ENCODE measurements around the gene TBC1D25.

Gene TBC1D25

GRCh38 chrX:48560056-48560455 is 20.5 kb downstream of the TBC1D25 start:
- no peak for DNase-seq (ENCODE audit: low spot score)

DNA sequence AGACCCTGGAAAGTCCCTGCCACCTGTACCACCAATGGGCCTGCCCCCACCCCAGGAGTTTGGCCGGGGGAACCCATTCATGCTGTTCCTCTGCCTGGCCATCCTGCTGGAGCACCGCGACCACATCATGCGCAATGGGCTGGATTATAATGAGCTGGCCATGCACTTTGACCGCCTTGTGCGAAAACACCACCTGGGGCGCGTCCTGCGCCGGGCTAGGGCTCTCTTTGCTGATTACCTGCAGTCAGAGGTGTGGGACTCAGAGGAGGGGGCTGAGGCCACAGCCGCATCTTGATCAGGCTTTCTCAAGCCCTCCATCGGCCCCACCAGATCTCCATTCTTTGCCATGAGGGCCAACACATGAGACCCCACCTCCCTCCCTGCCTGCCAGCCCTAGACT is 21.2 kb downstream of the TBC1D25 start:
- DNase-seq (ENCODE audit: low spot score): no peak

DNA sequence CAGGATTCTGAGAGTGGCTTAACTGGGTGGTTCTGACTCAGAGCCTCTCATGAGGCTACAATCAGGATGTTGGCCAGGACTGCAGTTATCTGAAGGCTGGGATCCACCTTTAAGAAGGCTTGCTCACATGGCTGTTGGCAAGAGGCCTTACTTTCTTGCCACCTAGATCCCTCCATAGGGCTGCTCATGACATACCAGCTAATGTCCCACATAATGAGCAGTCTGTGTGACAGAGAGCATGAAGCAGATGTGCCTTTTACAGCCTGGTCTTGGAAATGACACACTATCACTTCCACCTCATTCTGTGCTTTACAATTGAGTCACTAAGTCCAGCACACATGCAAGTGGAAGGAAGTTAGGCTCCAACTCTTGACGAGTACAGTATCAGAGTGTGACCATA is 30.4 kb downstream of the TBC1D25 start:
- peak; percentile 89 for DNase-seq (ENCODE audit: low spot score)

- DNase-seq (ENCODE audit: low spot score): peak; percentile 75
These were observed 34.3 kb downstream of the TBC1D25 start for GRCh38 chrX:48573690-48574269.

- DNase-seq (ENCODE audit: low spot score): peak; percentile 56
These were observed 35.1 kb downstream of the TBC1D25 start, which contains the start of gene RBM3 for GRCh38 chrX:48574270-48575266. TSS of gene RBM3 (plus strand) at chrX:48574484. CDS start at chrX:48575181, 697 bp downstream.

DNA sequence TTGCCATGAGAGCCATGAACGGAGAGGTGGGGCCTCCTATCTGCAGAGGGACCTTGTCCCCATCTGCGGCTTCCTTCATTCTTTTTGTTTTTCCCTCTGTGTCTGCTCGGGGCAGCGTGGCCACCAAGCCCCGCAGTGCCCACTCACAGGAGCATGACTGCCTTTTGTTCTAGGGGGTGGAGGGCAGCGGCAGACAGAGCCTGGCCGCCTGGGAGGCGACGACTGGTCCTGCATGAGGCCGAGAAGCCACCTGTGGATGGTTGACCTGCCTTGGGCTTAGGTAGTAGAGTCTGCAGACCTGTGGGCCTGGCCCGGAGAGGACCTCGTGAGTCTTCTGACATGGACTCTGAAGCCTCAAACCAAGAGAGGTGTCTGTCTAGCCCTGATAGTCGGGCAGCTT is 36.1 kb downstream of the TBC1D25 start:
- no peak for DNase-seq (ENCODE audit: low spot score)

- DNase-seq (ENCODE audit: low spot score): no peak
These were observed 36.6 kb downstream of the TBC1D25 start for GRCh38 chrX:48576108-48576507.

- no peak for DNase-seq (ENCODE audit: low spot score)
These were observed 39.2 kb downstream of the TBC1D25 start for GRCh38 chrX:48578661-48579128.

DNA sequence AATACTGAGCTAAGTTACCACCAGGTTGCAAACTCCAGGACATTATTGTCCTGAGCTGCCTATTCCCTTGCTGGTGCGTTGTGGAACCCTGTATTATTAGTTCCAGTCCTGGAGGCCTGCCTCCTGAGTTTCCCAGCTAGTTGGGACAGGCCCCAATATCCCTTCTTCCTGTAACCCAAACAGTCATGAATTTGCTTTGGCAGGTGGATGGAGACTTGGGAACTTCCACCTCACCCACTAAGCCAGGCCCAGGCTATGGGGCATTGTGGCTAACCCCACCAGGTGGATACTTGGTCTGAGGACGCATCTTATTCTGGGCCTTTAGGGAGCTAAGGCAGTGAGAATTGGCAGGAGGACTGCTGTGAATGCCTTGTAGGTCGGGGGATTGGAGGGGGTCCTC is 39.7 kb downstream of the TBC1D25 start:
- DNase-seq (ENCODE audit: low spot score): no peak

DNA sequence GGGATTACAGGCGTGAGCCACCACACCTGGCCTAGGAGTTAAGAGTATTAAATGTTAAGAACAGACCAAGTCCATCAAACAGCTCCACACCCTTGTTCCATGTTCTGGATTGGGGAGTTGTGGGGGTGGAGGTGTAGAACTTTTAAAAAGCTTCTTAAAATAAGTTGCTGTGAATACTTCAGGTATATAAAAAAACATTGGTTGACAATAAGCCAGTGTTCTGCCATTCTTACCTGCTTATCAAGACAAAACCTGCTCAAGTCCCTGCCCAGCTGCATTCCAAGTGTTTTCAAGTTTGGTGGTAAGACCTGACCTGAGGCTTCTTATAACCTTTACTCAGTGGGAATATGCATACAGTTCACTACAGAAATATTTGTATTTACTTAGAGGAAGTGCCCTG is 41.1 kb downstream of the TBC1D25 start:
- DNase-seq (ENCODE audit: low spot score): no peak

DNA sequence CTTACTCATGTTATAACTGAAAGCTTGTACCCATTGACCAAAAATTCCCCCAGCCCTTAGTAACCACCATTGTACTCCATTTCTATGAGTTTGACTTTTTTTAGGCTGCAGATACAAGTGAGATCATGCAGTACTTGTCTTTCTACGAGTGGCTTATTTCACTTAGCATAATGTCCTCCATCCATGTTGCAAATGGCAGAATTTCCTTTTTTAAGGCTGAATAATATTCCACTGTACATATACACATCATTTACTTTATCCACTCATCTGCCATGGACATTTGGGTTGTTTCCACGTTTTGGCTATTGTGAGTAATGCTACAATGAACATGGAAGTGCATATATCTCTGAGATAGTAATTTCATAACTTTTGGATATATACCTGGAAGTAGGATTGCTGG is 45.2 kb downstream of the TBC1D25 start:
- no peak for DNase-seq (ENCODE audit: low spot score)

DNA sequence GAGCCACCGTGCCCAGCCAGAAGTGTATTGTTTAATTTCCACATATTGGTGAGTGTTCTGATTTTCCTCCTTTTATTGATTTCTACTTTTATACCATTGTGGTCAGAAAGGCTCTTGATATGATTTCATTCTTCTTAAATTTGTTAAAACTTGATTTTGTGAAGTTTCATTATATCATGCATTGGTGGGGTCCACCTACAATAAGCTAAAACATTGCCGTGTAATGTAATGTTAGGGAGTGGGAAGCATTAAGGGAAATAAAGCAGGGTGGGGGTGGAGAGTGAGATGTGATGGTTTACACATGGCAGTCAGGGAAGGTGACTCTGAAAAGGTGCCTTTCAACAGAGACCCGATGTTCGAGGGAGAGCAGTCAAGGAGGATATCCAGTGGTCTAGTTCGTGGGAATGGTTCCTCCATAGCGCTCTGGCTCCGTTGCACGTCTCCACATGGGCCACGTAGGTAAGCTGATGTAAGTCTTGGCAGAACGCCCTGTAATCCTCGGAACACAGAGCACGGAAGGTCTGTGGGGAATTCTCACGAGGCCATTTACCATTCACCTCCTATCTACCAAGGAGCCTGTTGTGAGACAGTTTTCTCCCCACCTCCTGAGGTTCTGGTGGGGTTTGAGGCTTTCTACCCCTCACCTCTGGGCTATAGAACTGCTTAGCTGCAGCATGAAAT is 50.1 kb downstream of the TBC1D25 start:
- no peak for DNase-seq (ENCODE audit: low spot score)

DNA sequence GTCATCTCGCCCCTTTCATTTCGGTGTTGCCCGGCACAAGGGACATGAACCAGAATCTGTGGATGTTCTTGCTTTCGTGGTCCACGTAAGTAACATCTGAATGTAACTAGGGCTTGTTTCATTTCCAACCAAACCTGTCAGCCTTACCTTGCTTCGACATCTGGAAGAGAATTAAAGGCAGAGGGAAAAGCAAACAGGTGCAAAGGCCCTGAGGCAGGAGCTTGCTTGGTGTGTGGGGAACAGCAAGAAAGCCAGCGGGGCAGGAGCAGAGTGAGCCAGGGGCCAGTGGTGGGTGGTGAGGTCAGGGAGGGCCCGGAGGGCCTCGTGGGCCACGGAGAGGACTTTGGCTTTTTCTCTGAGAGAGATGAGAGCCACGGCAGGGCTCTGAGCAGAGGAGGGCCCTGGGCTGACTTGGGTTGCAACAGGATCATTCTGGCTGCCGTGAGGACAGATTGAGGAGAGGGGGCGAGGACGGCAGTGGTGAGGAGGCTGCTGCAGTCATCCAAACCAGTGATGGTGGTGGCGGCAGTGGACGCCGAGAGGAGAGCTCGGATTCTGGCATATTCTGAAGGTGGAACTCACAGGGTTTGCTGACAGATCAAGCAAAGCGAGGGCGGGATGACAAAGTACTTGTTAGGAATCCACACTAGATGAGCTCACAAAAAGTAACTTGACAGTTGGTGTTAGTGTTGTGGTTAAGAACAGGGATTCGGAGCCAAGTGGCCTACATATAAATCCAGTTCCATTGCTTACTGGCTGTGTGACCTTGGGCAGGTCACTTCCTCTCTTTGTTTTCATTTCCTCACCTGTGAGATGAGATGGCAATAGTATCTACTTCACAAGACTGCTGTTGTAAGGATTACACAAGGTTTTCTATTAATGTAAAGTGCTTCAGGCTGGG is 50.9 kb downstream of the TBC1D25 start:
- no peak for DNase-seq (ENCODE audit: low spot score)

DNA sequence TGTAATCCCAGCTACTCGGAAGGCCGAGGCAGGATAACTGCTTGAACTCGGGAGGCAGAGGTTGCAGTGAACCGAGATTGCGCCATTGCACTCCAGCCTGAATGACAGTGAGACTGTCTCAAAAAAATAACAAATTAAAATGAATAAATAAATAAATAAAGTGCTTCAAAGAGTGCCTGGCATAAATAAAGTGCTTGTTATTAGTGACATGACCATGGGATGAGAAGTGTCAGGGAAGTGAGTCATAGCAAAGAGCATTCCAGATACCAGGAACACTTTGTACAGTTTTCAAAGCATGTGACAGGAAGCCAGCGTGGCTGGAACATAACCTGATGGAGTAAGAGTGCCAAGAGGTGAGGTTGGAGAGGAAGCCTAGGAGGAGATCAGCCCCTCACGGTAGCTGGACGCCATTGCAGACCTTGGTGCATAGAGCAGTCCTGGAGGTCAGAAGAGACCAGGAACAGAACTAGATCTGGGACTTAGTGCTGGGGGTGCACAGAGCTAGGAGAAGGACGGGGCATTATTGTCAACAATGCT is 51.8 kb downstream of the TBC1D25 start:
- DNase-seq (ENCODE audit: low spot score): peak; percentile 78

DNA sequence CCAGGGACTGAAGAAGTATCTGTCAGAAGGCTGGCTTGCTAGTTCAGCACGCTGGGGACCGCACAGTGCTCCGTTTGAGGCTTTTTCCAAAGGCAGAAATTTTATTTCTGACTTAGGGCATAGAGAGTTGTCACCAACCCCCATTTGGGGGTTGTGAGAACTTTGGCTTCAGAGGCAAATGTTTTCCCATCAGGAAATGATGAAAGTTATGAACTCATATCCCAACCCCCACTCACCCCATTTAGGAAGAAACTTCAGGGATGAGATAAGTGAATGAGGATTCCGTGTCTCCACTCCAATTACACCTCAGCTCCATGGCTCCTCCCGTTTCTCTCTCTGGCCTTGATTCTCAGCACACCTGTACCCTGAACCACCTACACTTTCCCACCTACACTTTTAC is 53.5 kb downstream of the TBC1D25 start:
- no peak for DNase-seq (ENCODE audit: low spot score)

DNA sequence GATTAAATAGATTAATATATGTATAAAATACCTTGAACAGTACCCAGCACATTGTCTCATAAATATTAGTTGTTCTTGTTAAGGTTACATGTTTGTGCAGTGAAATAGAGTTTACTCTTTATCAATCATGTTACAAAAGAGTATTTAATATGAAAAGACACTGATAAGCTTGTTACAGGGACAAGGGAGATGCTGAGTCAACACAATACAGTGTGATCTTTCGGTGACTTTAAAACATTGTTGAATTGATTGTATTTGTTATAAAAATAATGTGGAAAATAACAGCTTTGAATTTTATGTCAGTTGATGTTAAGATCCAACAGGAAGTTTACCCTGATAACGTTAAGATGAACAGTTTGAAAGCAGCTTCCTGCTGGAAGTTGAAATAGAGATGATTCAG is 56.4 kb downstream of the TBC1D25 start:
- DNase-seq (ENCODE audit: low spot score): no peak

DNA sequence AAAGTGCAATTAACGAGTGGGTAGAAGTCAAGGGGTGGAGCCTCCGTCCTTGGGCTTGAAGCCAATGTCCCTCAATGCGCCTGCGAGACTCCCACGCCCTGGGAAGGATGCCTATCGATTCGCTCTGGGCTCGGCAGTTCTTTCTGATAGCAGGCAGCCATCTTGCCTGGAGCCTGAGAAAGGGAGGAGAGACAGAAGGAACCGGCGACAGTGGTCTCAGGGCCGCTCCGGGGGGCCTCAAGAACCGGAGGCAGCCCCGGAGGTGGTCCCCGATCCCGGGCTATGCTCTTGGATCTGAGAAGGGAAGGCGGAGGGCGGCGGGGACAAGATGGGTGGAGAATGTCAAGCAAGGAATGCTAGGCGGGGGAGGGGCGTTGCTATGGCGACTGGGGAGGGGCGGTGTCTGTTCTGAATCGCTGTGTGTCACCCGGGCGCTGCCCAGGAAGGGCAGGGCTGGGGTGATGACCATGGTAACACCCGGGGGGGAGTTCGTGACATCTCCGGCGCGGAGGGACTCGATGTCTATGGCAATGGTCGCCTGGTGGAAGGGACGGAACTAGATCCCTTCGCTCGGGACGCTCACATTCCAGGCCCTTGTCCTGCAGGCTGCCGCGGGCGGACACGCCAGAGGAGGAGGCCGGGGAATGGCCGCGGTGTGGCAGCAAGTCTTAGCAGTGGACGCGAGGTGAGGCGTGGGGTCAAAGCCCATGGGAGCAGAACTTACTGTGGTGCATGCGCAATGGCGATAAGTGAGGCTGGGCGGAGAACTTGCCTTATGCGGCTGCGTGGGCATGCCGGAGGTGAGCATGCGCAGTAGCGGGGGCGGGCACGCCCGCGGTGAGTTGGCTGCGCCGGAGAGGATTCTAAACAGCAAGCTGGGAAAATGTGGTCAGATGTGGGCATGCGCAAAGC is 58.1 kb downstream of the TBC1D25 start, which contains the start of gene WDR13:
Gene WDR13 (plus strand): TSS at position 140 of the 912 bp plus-strand sequence. CDS start 505 bp downstream, at position 645.
- peak; percentile 75 for DNase-seq (ENCODE audit: low spot score)

DNA sequence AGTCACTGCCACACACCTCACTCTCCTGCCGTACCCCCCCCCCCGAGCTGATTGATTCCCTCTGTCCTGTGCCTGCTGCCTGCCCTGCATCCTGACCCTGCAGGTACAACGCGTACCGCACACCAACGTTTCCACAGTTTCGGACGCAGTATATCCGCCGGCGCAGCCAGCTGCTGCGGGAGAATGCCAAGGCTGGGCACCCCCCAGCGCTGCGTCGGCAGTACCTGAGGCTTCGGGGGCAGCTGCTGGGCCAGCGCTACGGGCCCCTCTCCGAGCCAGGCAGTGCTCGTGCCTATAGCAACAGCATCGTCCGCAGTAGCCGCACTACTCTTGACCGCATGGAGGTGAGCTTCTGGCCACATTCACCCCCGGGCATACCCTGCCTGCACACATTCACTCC is 59.1 kb downstream of the TBC1D25 start:
- DNase-seq (ENCODE audit: low spot score): no peak

GRCh38 chrX:48599341-48599740 is 59.8 kb downstream of the TBC1D25 start:
- no peak for DNase-seq (ENCODE audit: low spot score)

- no peak for DNase-seq (ENCODE audit: low spot score)
These were observed 60.7 kb downstream of the TBC1D25 start for GRCh38 chrX:48600226-48600625.
